Uterus (tissue), 2 donors: ENCODE data around the gene GRID2.

Source experiments
- CTCF ChIP-seq, 4 experiments: fragments of 200-600 bp in 2 of 4; fragments of 450-650 bp in 2 of 4; sonication (generic) in 2 of 4; IDR thresholded peaks; one replicate each; pipeline ENCODE4 v1.5.1; 2016 to 2019; ENCODE audit warnings: antibody characterized with exemption in 4 of 4, mild to moderate bottlenecking in 2 of 4, moderate library complexity in 1 of 4
- POLR2A ChIP-seq, 2 donors: fragments of 450-650 bp; IDR thresholded peaks; one replicate each; pipeline ENCODE4 v1.6.1; 2016; ENCODE audit warnings: antibody characterized with exemption in 2 of 2, mild to moderate bottlenecking in 1 of 2, moderate library complexity in 1 of 2

- no peak for TF ChIP-seq CTCF (IDR thresholded peaks at IDR 0.05)
- TF ChIP-seq POLR2A (IDR thresholded peaks at IDR 0.05) = no peak
Observed at GRCh38 chr4:93809773-93810172, 1506.0 kb downstream of the GRID2 start.
